GM04504 (cell line): ENCODE data around the gene ARMH3.

Experiments
- DNase-seq: peaks from one replicate; pipeline ENCODE4 v3.0.0-alpha.2; 2012; ENCODE audit warnings: low read depth

ARMH3 gene

GRCh38 chr10:101939008-101939648, 116.8 kb downstream of the ARMH3 start:
- peak; percentile 68 for DNase-seq

GRCh38 chr10:101938305-101939007, 117.5 kb downstream of the ARMH3 start:
- DNase-seq, result peak; percentile 40

- DNase-seq, result no peak
Observed at GRCh38 chr10:101935431-101935830, 120.5 kb downstream of the ARMH3 start.

GRCh38 chr10:101934686-101935305, 121.2 kb downstream of the ARMH3 start:
- no peak for DNase-seq

- DNase-seq, result no peak
Observed at GRCh38 chr10:101933976-101934375, 122.0 kb downstream of the ARMH3 start.

- no peak for DNase-seq
Observed at GRCh38 chr10:101932183-101932582, 123.8 kb downstream of the ARMH3 start.

GRCh38 chr10:101925027-101925426, 130.9 kb downstream of the ARMH3 start:
- DNase-seq, result no peak

GRCh38 chr10:101923256-101923655, 132.7 kb downstream of the ARMH3 start:
- no peak for DNase-seq

- no peak for DNase-seq
Observed at GRCh38 chr10:101922846-101923245, 133.1 kb downstream of the ARMH3 start.

GRCh38 chr10:101920546-101920945, 135.4 kb downstream of the ARMH3 start:
- DNase-seq, result no peak

GRCh38 chr10:101919026-101919770, 136.8 kb downstream of the ARMH3 start:
- no peak for DNase-seq

GRCh38 chr10:101912561-101913179, 143.3 kb downstream of the ARMH3 start:
- no peak for DNase-seq

GRCh38 chr10:101906586-101907183, 149.3 kb downstream of the ARMH3 start:
- no peak for DNase-seq

- no peak for DNase-seq
Observed at GRCh38 chr10:101905251-101905650, 150.7 kb downstream of the ARMH3 start.

- DNase-seq, result no peak
Observed at GRCh38 chr10:101903827-101904550, 152.0 kb downstream of the ARMH3 start.

GRCh38 chr10:101902820-101903145, 153.2 kb downstream of the ARMH3 start:
- DNase-seq, result no peak

GRCh38 chr10:101902032-101902819, 153.7 kb downstream of the ARMH3 start:
- no peak for DNase-seq

- no peak for DNase-seq
Observed at GRCh38 chr10:101901340-101901739, 154.6 kb downstream of the ARMH3 start.

- no peak for DNase-seq
Observed at GRCh38 chr10:101897633-101898032, 158.3 kb downstream of the ARMH3 start.

- no peak for DNase-seq
Observed at GRCh38 chr10:101896225-101896877, 159.6 kb downstream of the ARMH3 start.
